ENCODE measurements around the gene CLDN1. TPM values are rescaled to one million over a fixed set of nuclear protein-coding genes. Genes with fewer than 3 reads are reported as not detected.

CLDN1 gene
- 0.09 and 0.47 TPM in 2 replicates for total RNA-seq

GRCh38 chr3:190321789-190322603 is at the start of gene CLDN1:
Gene CLDN1 (minus strand): TSS chr3:190322446. CDS start chr3:190322206, 240 bp downstream.

Other genes with a start within 250 kb of the CLDN1 start
- gene P3H2, start 201.5 kb downstream of the CLDN1 start, total RNA-seq, result 1.4 and 5.0 TPM in 2 replicates
- gene CLDN16, start 65.7 kb upstream of the CLDN1 start, total RNA-seq, result under 0.01 TPM in 2 replicates
- not detected in 2 replicates for gene TMEM207, start 127.5 kb upstream of the CLDN1 start, total RNA-seq
- gene IL1RAP, start 191.6 kb upstream of the CLDN1 start, total RNA-seq, result 4.9 and 28.1 TPM in 2 replicates